ENCODE data around the gene HMGN4.

- TF ChIP-seq POLR2AphosphoS5 (IDR thresholded peaks at IDR 0.05; ENCODE audit: low read depth, low read length) (no peak), IRF3 (IDR thresholded peaks at IDR 0.05; ENCODE audit: low read depth, low read length) (no peak), EP300 (IDR thresholded peaks at IDR 0.05; ENCODE audit: borderline replicate concordance in 1 of 2, low read depth in 1 of 2, low read length in 1 of 2) (no peak), MAX (IDR thresholded peaks at IDR 0.05; ENCODE audit: low read depth) (no peak), JUND (IDR thresholded peaks at IDR 0.05) (no peak), CTCF (IDR thresholded peaks at IDR 0.05) (no peak), TCF12 (IDR thresholded peaks at IDR 0.05) (no peak), FOXJ3 (CRISPR knock-in tag; IDR thresholded peaks at IDR 0.05) (no peak), GABPA (IDR thresholded peaks at IDR 0.05; ENCODE audit: low read depth) (no peak), SMC3 (IDR thresholded peaks at IDR 0.05; ENCODE audit: low read depth, low read length) (no peak), RAD21 (IDR thresholded peaks at IDR 0.05; ENCODE audit: low read length) (no peak), ZBTB33 (IDR thresholded peaks at IDR 0.05; ENCODE audit: borderline replicate concordance, low read depth) (no peak), EZH2phosphoT487 (IDR thresholded peaks at IDR 0.05; ENCODE audit: borderline replicate concordance, low read depth) (no peak), TAF1 (IDR thresholded peaks at IDR 0.05; ENCODE audit: borderline replicate concordance, low read depth, low read length) (no peak)
Observed at GRCh38 chr6:26489996-26490964, 47.9 kb upstream of the HMGN4 start.

Data from SK-N-SH (cell line).